Cardiac muscle cell (in vitro differentiated cells and primary cell): ENCODE results near the gene CTSO. TPM values are rescaled to one million over a fixed set of nuclear protein-coding genes. Genes with fewer than 3 reads are reported as not detected.
"Not testable (repeated sequence)": the region's sequence is repeated elsewhere in the genome, so short reads cannot be mapped to it uniquely, and the experiment has no call there.

Source experiments
- DNase-seq, 2 donors: peaks; one replicate each; pipeline versions ENCODE4 v3.0.0 to v3.0.0-alpha.2; 2010 to 2017; ENCODE audit warnings: low read depth in 1 of 2, low spot score in 1 of 2
- H3K27ac ChIP-seq: fragments of 200-600 bp; sonication (generic); 2 replicates; pipeline ENCODE4 v1.5.1; 2016
- H3K27me3 ChIP-seq: fragments of 200-600 bp; sonication (generic); 2 replicates; pipeline ENCODE4 v1.6.0; 2016; ENCODE audit warnings: control low read depth
- H3K36me3 ChIP-seq: fragments of 200-600 bp; sonication (generic); 2 replicates; pipeline ENCODE4 v1.5.1; 2016; ENCODE audit warnings: control low read depth
- H3K4me1 ChIP-seq: fragments of 200-600 bp; sonication (generic); 2 replicates; pipeline ENCODE4 v1.8.1; 2017; ENCODE audit warnings: low read depth, mild to moderate bottlenecking, mixed run types
- H3K4me3 ChIP-seq: fragments of 200-600 bp; sonication (generic); 2 replicates; pipeline ENCODE4 v1.5.1; 2016; ENCODE audit warnings: mild to moderate bottlenecking
- H3K9me3 ChIP-seq: fragments of 200-600 bp; sonication (generic); 2 replicates; pipeline ENCODE4 v1.5.1; 2017; ENCODE audit warnings: low read depth, mild to moderate bottlenecking, control low read depth
- CTCF ChIP-seq: IDR thresholded peaks from 2 replicates; pipeline ENCODE4 v1.5.1; 2012; ENCODE audit warnings: low read depth, mild to moderate bottlenecking, low read length
- polyA plus RNA-seq: library from polyadenylated mRNA; unstranded; fragments of >200 nt; fragmentation: Nextera tagmentation; extraction: Ambion mirVana; gene quantifications from 2 replicates; pipeline ENCODE4 v1.2.1, GENCODE V29; 2016
- total RNA-seq: library from RNA; depleted of rRNA; stranded (reverse); fragments of >200 nt; gene quantifications from 2 replicates; pipeline ENCODE4 v1.2.3, GENCODE V29; 2016

Gene CTSO
- total and polyA plus RNA-seq, 2 experiments from 2014 or later, result 2.6 to 6.5 TPM

- no peaks in the 10 kb centered on the region for H3K27me3 ChIP-seq
- H3K36me3 ChIP-seq, result no peaks in the 10 kb centered on the region
- peaks cover 26% of the 10 kb centered on the region for H3K4me1 ChIP-seq
- no peak for TF ChIP-seq CTCF
- no peak overlapping the region for H3K4me3 ChIP-seq
- DNase-seq, result no peak
- no peak overlapping the region for H3K27ac ChIP-seq
- H3K9me3 ChIP-seq, result no peaks in the 10 kb centered on the region
These were observed 49.3 kb downstream of the CTSO start for GRCh38 chr4:155904331-155904730.

- no peak within 1 kb of the TSS for H3K27ac ChIP-seq
- no peak within 1 kb of the TSS for H3K4me3 ChIP-seq
- DNase-seq, result peak in 1 of 2 donors; percentile 15
- no peaks in the 10 kb centered on the region for H3K27me3 ChIP-seq
- H3K4me1 ChIP-seq, result peaks cover 26% of the 10 kb centered on the region
- no peaks in the 10 kb centered on the region for H3K9me3 ChIP-seq
- TF ChIP-seq CTCF, result no peak
- no peaks in the 10 kb centered on the region for H3K36me3 ChIP-seq
These were observed 50.2 kb downstream of the CTSO start, which contains the start of gene TDO2 for GRCh38 chr4:155903453-155903852. TSS of gene TDO2 (plus strand) at chr4:155903696. CDS start at chr4:155903759, 63 bp downstream.

GRCh38 chr4:155901013-155901412 lies 52.7 kb downstream of the CTSO start:
- DNase-seq, result no peak
- Histone ChIP-seq H3K27me3 (no peaks in the 10 kb centered on the region), H3K4me3 (no peak overlapping the region), H3K27ac (peak overlapping the region; percentile 46), H3K4me1 (peaks cover 26% of the 10 kb centered on the region), H3K9me3 (no peaks in the 10 kb centered on the region), H3K36me3 (no peaks in the 10 kb centered on the region)
- no peak for TF ChIP-seq CTCF

GRCh38 chr4:155900381-155900780 lies 53.3 kb downstream of the CTSO start:
- Histone ChIP-seq H3K9me3 (no peaks in the 10 kb centered on the region), H3K27ac (peak overlapping the region; percentile 46)

GRCh38 chr4:155899891-155900290 lies 53.8 kb downstream of the CTSO start:
- TF ChIP-seq CTCF, result no peak
- no peaks in the 10 kb centered on the region for H3K27me3 ChIP-seq
- peak; percentile 6 for DNase-seq
- peak overlapping the region; percentile 46 for H3K27ac ChIP-seq
- H3K4me3 ChIP-seq, result no peak overlapping the region
- no peaks in the 10 kb centered on the region for H3K9me3 ChIP-seq
- no peaks in the 10 kb centered on the region for H3K36me3 ChIP-seq
- peaks cover 26% of the 10 kb centered on the region for H3K4me1 ChIP-seq

More at GRCh38 chr4:155900381-155900780, 53.3 kb downstream of the CTSO start:
- DNase-seq, result peak in 1 of 2 donors; percentile 87
- TF ChIP-seq CTCF, result no peak
- no peaks in the 10 kb centered on the region for H3K36me3 ChIP-seq
- no peak overlapping the region for H3K4me3 ChIP-seq
- peaks cover 26% of the 10 kb centered on the region for H3K4me1 ChIP-seq
- no peaks in the 10 kb centered on the region for H3K27me3 ChIP-seq

- H3K27me3 ChIP-seq, DNase-seq, H3K9me3 ChIP-seq, H3K4me3 ChIP-seq, H3K27ac ChIP-seq, H3K36me3 ChIP-seq: not testable (repeated sequence)
- H3K4me1 ChIP-seq, result peaks cover 17% of the 10 kb centered on the region
These were observed 55.3 kb downstream of the CTSO start for GRCh38 chr4:155898371-155898770.
